ENCODE measurements around the gene NT5DC4.

NT5DC4 gene

GRCh38 chr2:112720785-112721184 lies at the start of gene NT5DC4:
Gene NT5DC4 (plus strand): TSS chr2:112721020. CDS start chr2:112721080, 60 bp downstream.
- no peak for DNase-seq

GRCh38 chr2:112671801-112672200 lies 49.0 kb upstream of the NT5DC4 start:
- DNase-seq: no peak

GRCh38 chr2:112673008-112673407 lies 47.8 kb upstream of the NT5DC4 start:
- no peak for DNase-seq

- no peak for DNase-seq
These were observed 46.6 kb upstream of the NT5DC4 start for GRCh38 chr2:112674229-112674628.

- DNase-seq: no peak
These were observed 41.3 kb upstream of the NT5DC4 start for GRCh38 chr2:112679484-112679883.

GRCh38 chr2:112680666-112681101 lies 40.1 kb upstream of the NT5DC4 start:
- DNase-seq: no peak

GRCh38 chr2:112682101-112682500 lies 38.7 kb upstream of the NT5DC4 start:
- no peak for DNase-seq

GRCh38 chr2:112683550-112684414 lies 37.0 kb upstream of the NT5DC4 start:
- DNase-seq: no peak

GRCh38 chr2:112684415-112684775 lies 36.4 kb upstream of the NT5DC4 start:
- DNase-seq: no peak

- DNase-seq: no peak
These were observed 35.4 kb upstream of the NT5DC4 start for GRCh38 chr2:112685271-112685884.

GRCh38 chr2:112686348-112687217 lies 34.2 kb upstream of the NT5DC4 start:
- no peak for DNase-seq

GRCh38 chr2:112687522-112687921 lies 33.3 kb upstream of the NT5DC4 start:
- DNase-seq: no peak

- DNase-seq: no peak
These were observed 32.5 kb upstream of the NT5DC4 start for GRCh38 chr2:112688086-112688880.

- no peak for DNase-seq
These were observed 29.9 kb upstream of the NT5DC4 start for GRCh38 chr2:112690853-112691401.

GRCh38 chr2:112691881-112692281 lies 28.9 kb upstream of the NT5DC4 start:
- DNase-seq: no peak

- peak; percentile 72 for DNase-seq
These were observed 28.3 kb upstream of the NT5DC4 start for GRCh38 chr2:112692495-112692911.

- DNase-seq: no peak
These were observed 27.9 kb upstream of the NT5DC4 start for GRCh38 chr2:112692918-112693317.

- no peak for DNase-seq
These were observed 27.2 kb upstream of the NT5DC4 start for GRCh38 chr2:112693596-112693995.

- no peak for DNase-seq
These were observed 26.6 kb upstream of the NT5DC4 start for GRCh38 chr2:112694182-112694581.

- no peak for DNase-seq
These were observed 21.8 kb upstream of the NT5DC4 start for GRCh38 chr2:112698834-112699515.

GRCh38 chr2:112699984-112700667 lies 20.7 kb upstream of the NT5DC4 start:
- DNase-seq: no peak

All from NCI-H1105 treated with DMSO at 0.1 percent for 48 hours (cell line).